Measurements from ENCODE around the gene PPP2R2C.

Gene PPP2R2C

DNA sequence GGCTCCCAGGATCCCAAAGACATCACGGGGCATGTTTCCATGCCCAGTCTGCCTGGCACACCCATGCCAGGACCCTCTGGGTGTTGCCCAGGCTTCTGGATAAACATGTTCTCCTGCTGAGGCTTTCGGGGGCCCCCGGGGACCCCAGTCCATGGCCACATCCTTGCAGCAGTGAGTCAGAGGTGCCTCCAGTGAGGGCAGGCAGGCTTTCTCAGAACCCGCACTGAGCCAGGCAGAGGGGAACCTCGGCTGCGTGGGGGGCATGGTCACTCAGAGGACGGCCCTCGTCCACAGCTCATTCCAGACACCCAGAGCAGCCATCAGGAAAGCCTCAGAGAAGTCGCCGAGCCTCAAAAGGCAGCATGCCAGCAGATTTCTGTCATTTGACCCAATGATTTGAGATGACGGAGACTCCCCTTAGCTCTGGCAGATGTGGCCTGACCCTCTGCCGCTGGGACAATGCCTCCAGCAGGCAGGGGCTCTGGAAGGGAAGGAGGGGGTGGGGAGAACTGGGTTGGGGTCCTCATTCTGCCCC is 54.8 kb downstream of the PPP2R2C start:
- H3K79me2 ChIP-seq = no peaks in the 10 kb centered on the region
- no peaks in the 10 kb centered on the region for H3K27me3 ChIP-seq (ENCODE audit: control insufficient read depth, insufficient read depth, low read length)
- no peaks in the 10 kb centered on the region for H3K4me1 ChIP-seq
- H3K9me3 ChIP-seq (ENCODE audit: control insufficient read depth, low read length) = no peaks in the 10 kb centered on the region
- H3K9ac ChIP-seq = no peak overlapping the region
- H3K36me3 ChIP-seq (ENCODE audit: control insufficient read depth, insufficient read depth, low read length) = no peaks in the 10 kb centered on the region
- no peak for TF ChIP-seq CTCF (IDR thresholded peaks at IDR 0.05)
- no peak overlapping the region for H3K4me2 ChIP-seq (ENCODE audit: low read length)
- H3K4me3 ChIP-seq (ENCODE audit: low read depth, low read length) = no peak overlapping the region
- H2AFZ ChIP-seq = no peak overlapping the region
- H3K27ac ChIP-seq = no peak overlapping the region

- no peaks in the 10 kb centered on the region for H3K4me1 ChIP-seq
- no peak overlapping the region for H3K4me3 ChIP-seq (ENCODE audit: low read depth, low read length)
- H3K9me3 ChIP-seq (ENCODE audit: control insufficient read depth, low read length) = no peaks in the 10 kb centered on the region
- H3K36me3 ChIP-seq (ENCODE audit: control insufficient read depth, insufficient read depth, low read length) = no peaks in the 10 kb centered on the region
- H3K9ac ChIP-seq = no peak overlapping the region
- H2AFZ ChIP-seq = no peak overlapping the region
- TF ChIP-seq CTCF (IDR thresholded peaks at IDR 0.05) = no peak
- no peaks in the 10 kb centered on the region for H3K27me3 ChIP-seq (ENCODE audit: control insufficient read depth, insufficient read depth, low read length)
- no peaks in the 10 kb centered on the region for H3K79me2 ChIP-seq
- no peak overlapping the region for H3K4me2 ChIP-seq (ENCODE audit: low read length)
- H3K27ac ChIP-seq = no peak overlapping the region
These were observed 55.7 kb downstream of the PPP2R2C start for GRCh38 chr4:6416518-6417286.

- H3K4me3 ChIP-seq (ENCODE audit: low read depth, low read length) = no peak overlapping the region
- H3K4me1 ChIP-seq = no peaks in the 10 kb centered on the region
- no peak overlapping the region for H3K4me2 ChIP-seq (ENCODE audit: low read length)
- no peaks in the 10 kb centered on the region for H3K9me3 ChIP-seq (ENCODE audit: control insufficient read depth, low read length)
- no peaks in the 10 kb centered on the region for H3K79me2 ChIP-seq
- no peak for TF ChIP-seq CTCF (IDR thresholded peaks at IDR 0.05)
- no peaks in the 10 kb centered on the region for H3K36me3 ChIP-seq (ENCODE audit: control insufficient read depth, insufficient read depth, low read length)
- no peak overlapping the region for H3K27ac ChIP-seq
- H2AFZ ChIP-seq = no peak overlapping the region
- no peaks in the 10 kb centered on the region for H3K27me3 ChIP-seq (ENCODE audit: control insufficient read depth, insufficient read depth, low read length)
- H3K9ac ChIP-seq = no peak overlapping the region
These were observed 57.2 kb downstream of the PPP2R2C start for GRCh38 chr4:6415031-6415705.

GRCh38 chr4:6414578-6414977 is 57.8 kb downstream of the PPP2R2C start:
- H3K27me3 ChIP-seq (ENCODE audit: control insufficient read depth, insufficient read depth, low read length) = no peaks in the 10 kb centered on the region
- no peak for TF ChIP-seq CTCF (IDR thresholded peaks at IDR 0.05)
- H3K4me3 ChIP-seq (ENCODE audit: low read depth, low read length) = no peak overlapping the region
- no peak overlapping the region for H2AFZ ChIP-seq
- no peaks in the 10 kb centered on the region for H3K4me1 ChIP-seq
- no peak overlapping the region for H3K9ac ChIP-seq
- no peaks in the 10 kb centered on the region for H3K36me3 ChIP-seq (ENCODE audit: control insufficient read depth, insufficient read depth, low read length)
- H3K79me2 ChIP-seq = no peaks in the 10 kb centered on the region
- no peak overlapping the region for H3K4me2 ChIP-seq (ENCODE audit: low read length)
- no peaks in the 10 kb centered on the region for H3K9me3 ChIP-seq (ENCODE audit: control insufficient read depth, low read length)
- H3K27ac ChIP-seq = no peak overlapping the region

Data from parathyroid adenoma (tissue), 2 donors.